GM23248 (cell line): ENCODE results near the gene ZBTB17.

Experiments
- EZH2 ChIP-seq: fragments of 200-600 bp; sonication (generic); IDR thresholded peaks from 2 replicates; pipeline ENCODE4 v1.6.1; 2018; ENCODE audit warnings: antibody characterized with exemption, mild to moderate bottlenecking; ENCODE audit not compliant: insufficient read depth, poor library complexity, severe bottlenecking
- EZH2phosphoT487 ChIP-seq: fragments of 200-600 bp; sonication (generic); IDR thresholded peaks from 2 replicates; pipeline ENCODE4 v1.6.1; 2018; ENCODE audit warnings: antibody characterized with exemption, moderate library complexity, mild to moderate bottlenecking, low read depth; ENCODE audit not compliant: insufficient read depth

DNA sequence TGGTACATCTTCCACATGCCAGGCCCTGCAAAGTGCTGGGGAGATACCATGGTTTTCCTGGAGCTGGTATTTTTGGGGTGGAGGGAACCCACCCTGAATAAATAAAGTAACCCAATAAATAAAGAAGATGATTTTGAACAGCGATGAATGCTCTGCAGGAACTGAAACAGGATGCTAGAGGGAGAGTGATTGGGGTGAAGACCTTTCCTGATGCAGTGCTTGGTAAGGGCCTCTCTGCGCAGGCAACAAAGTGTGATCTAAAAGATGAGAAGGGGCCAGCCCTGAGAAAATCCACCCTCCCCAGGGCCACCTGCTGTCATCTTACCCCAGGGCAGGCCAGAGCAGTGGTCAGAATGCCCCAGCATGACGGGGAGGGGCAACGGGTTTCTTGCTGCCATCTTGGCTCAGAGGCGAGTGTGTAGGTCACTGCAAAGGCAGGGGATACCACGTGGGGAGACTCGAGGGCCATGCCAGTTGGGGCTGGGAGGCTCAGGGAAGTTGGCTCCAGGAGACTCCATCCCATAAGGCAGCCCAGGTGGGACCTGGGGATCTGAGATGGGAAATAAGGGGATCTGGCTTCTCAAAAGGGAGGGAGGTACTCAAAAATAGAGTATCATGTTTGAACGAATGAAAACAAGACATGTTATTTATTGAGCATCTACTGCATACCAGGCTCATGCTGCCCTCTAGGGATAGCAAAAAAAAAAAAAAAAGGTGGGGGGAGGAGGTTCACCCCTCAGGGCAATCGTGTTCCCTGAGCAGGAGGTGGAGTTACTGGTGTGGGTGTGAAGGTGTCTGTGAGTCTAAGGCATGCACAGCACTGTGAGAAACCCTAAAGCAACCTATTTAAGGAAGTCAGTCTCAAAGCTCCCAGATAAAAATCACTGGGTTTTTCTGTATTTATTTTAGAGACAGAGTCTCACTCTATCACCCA is 30.9 kb upstream of the ZBTB17 start:
- TF ChIP-seq EZH2 (no peak), EZH2phosphoT487 (no peak)
